Activated CD8-positive, alpha-beta memory T cell treated with anti-CD3 and anti-CD28 coated beads for 48 hours (primary cell): ENCODE data around the gene TRIM22.
"Not testable (repeated sequence)": the region's sequence is repeated elsewhere in the genome, so short reads cannot be mapped to it uniquely, and the experiment has no call there.

ENCODE experiments used
- DNase-seq, 3 experiments: peaks; one replicate each; pipeline ENCODE4 v3.0.0-alpha.2; 2020; ENCODE audit warnings: low read depth in 2 of 3, low spot score in 2 of 3

TRIM22 gene

GRCh38 chr11:5691238-5691963, 1.8 kb downstream of the TRIM22 start:
- DNase-seq, result not testable (repeated sequence)

DNA sequence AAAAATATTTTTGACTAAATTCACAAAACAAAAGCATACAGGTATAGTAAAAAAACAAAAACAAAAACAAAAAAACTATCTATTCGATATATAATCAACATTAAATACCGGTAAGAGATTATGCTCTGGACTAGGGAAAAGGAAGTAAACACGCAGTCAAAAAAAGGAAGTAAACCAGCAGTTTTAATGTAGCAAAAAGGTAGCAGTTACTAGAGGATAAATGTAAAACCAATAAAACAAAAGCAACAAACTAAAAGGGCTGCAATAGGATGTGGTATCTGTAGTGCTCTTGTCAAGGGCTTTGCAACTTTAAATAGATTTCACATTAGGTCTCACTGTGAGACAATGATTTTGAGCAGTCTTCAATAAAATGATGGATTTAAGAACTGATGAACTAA, 2.4 kb downstream of the TRIM22 start:
- DNase-seq, result no peak

DNA sequence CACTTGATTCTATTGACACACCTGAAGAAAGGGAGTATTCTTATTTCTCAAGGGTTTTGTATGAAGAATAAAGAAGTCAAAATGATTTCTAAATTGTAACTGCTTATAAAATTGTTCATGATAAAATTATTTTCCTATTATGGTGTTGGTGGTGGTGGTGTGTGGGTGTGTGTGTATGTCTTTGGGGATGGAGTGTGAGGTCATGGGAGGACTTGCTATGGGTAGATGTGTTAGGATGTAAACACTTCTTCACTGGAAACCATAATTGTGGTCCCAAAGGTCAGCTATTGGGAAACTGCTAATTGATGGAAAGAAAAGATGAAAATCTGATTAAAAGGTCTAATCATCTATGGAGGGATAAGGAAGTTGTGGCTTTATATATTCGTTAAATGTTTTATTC, 5.1 kb downstream of the TRIM22 start:
- DNase-seq, result no peak

GRCh38 chr11:5695580-5695979, 6.0 kb downstream of the TRIM22 start:
- no peak for DNase-seq

- DNase-seq, result no peak
Measured at GRCh38 chr11:5696210-5696609, 6.6 kb downstream of the TRIM22 start.

DNA sequence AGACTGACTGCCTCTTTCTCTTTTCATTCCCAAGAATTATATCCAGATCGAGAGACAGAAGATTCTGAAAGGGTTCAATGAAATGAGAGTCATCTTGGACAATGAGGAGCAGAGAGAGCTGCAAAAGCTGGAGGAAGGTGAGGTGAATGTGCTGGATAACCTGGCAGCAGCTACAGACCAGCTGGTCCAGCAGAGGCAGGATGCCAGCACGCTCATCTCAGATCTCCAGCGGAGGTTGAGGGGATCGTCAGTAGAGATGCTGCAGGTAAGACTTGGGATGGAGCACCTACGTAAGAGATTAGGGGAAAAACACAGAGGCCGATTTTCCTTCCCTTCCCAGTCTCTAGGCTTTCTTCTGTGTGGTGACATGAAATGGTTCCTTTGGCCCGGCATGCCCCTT, 8.7 kb downstream of the TRIM22 start:
- no peak for DNase-seq

DNA sequence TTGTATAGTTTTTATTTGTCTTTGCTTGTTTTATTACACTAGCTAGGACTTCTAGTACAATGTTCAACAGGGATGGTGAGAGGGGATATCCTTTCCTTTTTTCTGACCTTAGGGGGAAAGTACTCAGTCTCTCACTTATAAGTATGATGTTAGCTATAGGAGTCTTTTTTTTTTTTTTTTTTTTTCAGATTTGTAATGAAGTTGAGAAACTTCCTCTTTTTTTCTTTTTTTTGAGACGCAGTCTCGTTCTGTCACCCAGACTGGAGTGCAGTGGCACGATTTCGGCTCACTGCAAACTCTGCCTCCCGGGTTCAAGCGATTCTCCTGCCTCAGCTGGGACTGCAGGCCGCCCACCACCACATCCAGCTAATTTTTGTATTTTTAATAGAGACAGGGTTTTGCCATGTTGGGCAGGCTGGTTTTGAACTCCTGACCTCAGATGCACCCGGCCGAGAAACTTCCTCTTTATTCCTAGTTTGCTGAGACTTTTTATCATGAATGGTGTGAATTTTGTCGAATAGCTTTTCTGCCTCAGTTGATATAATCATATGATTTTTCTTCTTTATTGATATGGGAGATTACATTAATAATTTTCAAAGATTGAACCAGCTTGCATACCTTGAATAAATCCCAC, 10.9 kb downstream of the TRIM22 start:
- DNase-seq, result no peak

DNA sequence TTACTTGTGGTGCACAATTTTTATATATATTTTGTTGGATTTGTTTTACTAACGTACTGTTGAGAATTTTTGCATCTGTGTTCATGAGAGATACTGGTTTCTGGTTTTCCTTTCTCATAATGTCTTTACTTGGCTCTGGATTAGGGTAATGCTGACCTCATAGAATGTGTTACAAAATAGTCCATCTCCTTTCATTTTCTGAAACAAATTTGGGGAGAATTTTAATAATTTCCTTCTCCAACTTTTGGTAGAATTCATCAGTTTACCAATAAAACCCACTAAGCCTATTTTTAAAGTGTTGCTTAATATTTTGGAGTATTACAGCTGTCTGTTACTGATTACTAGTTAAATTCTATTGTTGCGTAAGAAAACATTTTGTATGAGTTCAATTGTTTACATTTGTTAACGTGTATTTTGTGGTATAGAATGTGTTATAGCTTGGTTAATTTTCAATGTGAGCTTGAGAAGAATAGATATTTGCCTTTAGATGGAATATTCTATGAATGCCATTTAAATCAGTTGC, 11.5 kb downstream of the TRIM22 start:
- DNase-seq, result no peak

DNA sequence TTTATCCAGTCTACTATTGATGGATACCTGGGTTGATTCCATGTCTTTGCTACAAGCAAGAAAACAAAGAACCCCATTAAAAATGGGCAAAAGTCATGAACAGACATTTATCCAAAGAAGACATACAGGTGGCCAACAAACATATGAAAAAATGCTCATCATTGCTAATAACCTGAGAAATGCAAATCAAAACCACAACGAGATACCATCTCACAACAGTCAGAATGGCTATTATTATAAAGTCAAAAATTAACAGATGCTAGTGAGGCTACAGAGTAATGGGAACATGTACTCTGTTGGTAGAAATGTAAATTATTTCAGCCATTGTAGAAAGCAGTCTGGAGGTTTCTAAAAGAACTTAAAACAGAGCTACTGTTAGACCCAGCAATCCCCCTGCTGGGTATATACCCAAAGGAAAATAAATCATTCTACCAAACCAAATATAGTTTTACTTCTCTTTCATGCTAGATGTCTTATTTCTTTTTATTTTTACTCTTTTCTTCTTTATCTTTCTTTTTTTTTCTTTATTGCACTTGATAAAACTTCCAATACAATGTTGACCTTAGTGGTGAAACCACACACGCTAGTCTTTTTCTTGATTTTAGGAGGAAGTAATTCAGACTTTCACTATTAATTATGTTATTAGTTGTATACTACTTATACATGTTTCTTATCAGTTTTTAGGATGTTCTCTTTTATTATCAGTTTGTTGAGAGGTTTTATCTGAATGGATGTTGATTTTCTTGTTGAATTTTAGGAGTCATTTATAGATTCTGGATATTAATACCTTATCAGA, 14.3 kb downstream of the TRIM22 start:
- no peak for DNase-seq

DNA sequence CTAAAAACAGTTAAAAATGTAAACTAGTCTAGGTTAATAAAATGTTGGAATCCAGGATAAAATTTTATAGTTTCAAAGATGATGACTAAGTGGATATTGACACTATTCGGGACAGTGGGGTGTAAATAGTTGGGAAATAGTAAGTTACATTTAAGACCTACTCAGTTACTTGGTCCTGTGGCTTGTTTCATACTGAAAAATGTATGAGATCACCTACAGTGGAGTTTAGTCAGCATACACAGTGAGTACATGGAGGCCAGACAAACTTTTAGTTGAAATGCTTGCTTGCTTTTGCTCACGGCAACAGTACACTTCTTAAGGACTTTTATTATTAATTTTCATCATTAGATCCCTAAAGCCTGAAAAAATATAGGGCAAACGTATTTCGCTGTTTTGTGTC, 16.1 kb downstream of the TRIM22 start:
- no peak for DNase-seq

- no peak for DNase-seq
Measured at GRCh38 chr11:5712507-5712906, 22.9 kb downstream of the TRIM22 start.

DNA sequence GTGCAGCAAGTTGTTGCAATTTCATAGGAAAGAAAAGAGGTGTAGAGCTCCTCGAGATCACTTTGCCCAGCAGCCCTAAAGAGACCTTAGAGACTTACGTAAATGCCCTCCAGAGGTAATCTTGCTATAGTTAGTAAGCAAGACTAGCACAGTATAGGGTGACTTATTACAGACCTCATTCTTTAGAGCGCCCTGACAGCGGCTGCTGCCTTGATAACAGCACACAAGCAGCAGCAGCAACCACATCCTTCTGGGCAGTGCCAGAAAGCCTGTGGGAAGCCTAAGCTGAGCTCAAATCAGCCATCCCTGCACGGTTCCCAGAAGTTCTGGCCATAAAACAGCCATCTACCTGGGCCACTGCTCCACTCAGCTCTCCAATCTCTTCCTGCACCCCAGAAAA, 24.1 kb downstream of the TRIM22 start:
- no peak for DNase-seq

- not testable (repeated sequence) for DNase-seq
Measured at GRCh38 chr11:5716518-5716917, 26.9 kb downstream of the TRIM22 start.

DNA sequence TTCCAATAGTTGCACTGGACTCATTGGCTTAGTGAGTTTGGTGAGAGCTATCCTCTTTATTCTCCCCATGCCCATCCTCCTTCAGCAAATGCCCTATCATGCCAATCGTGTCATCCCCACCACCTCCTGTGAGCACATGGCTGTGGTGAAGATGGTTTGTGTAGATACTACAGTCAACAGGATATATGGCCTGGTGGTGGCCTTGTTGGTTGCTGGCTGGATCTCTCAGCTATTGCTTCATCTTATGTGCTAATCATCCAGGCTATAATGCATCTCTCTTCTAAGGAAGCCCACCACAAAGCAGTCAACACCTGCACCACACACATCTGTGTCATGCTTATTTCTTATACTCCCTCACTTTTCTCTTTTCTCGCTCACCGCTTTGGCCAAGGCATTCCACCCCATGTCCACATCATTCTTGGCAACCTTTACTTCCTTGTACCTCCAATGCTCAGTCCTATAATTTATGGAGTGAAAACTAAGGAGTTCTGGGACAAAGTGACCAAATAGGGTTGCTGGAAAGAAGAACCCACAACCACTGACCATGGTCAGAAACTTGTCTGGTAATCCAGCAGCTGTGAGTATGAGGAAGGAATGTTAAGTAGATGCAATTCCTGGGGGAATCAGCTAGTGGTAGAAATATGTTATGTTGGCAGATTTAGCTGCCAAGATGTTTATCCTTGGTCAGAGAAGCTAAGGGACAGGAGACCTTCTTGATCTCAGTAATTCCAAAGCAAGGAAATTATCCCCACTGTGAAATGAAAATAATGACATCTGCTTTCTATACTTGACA, 30.3 kb downstream of the TRIM22 start:
- DNase-seq, result no peak

GRCh38 chr11:5722622-5723021, 33.0 kb downstream of the TRIM22 start:
- no peak for DNase-seq

DNA sequence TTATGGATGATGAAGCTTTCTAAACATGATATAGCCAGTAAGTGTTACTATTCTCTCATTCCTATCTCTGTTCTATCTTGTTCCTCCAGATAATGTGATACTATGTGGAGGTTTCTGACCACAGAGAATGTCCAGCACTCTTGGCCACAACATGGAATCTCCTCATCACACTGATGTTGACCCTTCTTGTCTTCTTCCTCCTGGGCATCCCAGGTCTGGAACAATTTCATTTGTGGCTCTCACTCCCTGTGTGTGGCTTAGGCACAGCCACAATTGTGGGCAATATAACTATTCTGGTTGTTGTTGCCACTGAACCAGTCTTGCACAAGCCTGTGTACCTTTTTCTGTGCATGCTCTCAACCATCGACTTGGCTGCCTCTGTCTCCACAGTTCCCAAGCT, 36.8 kb downstream of the TRIM22 start:
- no peak for DNase-seq

- DNase-seq, result no peak
Measured at GRCh38 chr11:5727691-5728090, 38.1 kb downstream of the TRIM22 start.

GRCh38 chr11:5736396-5736795, 46.8 kb downstream of the TRIM22 start, which contains the start of gene OR56B1:
TSS of gene OR56B1 (plus strand) at chr11:5736448. CDS start at chr11:5736517, 69 bp downstream.
- no peak for DNase-seq

DNA sequence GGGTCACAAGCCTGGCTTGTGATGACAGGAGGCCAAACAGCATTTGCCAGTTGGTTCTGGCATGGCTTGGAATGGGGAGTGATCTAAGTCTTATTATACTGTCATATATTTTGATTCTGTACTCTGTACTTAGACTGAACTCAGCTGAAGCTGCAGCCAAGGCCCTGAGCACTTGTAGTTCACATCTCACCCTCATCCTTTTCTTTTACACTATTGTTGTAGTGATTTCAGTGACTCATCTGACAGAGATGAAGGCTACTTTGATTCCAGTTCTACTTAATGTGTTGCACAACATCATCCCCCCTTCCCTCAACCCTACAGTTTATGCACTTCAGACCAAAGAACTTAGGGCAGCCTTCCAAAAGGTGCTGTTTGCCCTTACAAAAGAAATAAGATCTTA, 47.5 kb downstream of the TRIM22 start:
- DNase-seq, result no peak

DNA sequence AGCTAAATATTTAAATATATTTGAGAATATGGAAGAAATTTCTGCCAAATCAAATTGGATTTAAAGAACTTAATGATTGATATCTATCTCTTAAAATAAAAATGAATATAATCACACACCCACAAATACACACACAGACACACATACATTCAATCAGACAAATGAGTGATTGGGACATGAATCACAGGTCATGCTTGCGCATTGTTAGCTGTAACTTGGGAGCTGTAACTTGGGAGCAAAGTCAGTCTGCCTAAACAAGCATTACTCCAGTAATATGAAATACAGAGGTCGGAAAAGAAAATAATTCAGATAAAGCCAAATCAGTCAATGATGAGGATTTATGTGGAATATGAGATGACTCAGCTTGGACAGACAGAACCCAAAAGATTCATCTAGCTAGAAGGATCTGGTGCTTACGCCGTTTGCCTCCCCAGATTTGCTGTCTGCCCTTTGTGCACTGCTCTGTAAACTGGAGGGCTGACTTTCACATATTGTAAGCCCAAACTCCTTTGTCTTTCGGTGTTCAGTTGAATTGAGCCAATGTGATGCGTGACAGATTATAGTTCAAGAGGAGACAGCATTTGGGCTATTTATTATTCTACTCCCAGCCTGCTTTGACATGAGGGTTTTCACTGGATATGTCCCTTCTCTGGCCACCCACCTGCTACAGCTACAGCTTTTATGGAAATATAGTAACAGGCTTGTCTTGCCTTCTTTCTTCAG, 48.2 kb downstream of the TRIM22 start:
- DNase-seq, result no peak
